GM12875 (cell line): ENCODE measurements around the gene SLMAP.

ENCODE experiments used
- H3K4me3 ChIP-seq: one replicate; pipeline ENCODE4 v1.5.1; 2011; ENCODE audit warnings: low read depth, low read length, control low read depth
- TF ChIP-seq, protein P1 (sequence below): IDR thresholded peaks from 2 replicates; pipeline ENCODE4 v1.5.1; 2011; ENCODE audit warnings: low read depth, mild to moderate bottlenecking, control low read depth, inconsistent platforms, low read length, moderate library complexity, borderline replicate concordance; ENCODE audit not compliant: insufficient read depth

SLMAP gene

DNA sequence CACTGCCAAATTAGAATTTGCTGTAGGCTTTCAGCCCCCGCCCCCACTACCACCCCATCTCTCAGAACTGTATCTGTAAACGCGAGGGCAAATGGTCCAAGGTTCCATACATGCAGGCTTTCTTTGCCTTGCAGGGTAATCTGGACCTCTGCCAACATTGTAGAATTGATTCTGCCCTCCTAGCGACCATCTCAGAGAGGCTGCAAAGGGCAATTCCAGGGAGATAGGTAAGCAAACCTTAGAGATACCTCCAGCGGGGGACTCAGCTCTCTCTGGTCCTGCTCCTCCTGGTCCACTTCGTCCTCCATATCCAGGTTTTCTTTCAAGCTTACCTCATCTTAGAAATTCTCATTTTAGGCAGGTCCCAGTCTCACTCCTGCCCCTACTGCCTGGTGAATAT lies 64.4 kb downstream of the SLMAP start:
- TF ChIP-seq, protein P1, sequence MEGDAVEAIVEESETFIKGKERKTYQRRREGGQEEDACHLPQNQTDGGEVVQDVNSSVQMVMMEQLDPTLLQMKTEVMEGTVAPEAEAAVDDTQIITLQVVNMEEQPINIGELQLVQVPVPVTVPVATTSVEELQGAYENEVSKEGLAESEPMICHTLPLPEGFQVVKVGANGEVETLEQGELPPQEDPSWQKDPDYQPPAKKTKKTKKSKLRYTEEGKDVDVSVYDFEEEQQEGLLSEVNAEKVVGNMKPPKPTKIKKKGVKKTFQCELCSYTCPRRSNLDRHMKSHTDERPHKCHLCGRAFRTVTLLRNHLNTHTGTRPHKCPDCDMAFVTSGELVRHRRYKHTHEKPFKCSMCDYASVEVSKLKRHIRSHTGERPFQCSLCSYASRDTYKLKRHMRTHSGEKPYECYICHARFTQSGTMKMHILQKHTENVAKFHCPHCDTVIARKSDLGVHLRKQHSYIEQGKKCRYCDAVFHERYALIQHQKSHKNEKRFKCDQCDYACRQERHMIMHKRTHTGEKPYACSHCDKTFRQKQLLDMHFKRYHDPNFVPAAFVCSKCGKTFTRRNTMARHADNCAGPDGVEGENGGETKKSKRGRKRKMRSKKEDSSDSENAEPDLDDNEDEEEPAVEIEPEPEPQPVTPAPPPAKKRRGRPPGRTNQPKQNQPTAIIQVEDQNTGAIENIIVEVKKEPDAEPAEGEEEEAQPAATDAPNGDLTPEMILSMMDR: no peak
- no peak overlapping the region for H3K4me3 ChIP-seq

DNA sequence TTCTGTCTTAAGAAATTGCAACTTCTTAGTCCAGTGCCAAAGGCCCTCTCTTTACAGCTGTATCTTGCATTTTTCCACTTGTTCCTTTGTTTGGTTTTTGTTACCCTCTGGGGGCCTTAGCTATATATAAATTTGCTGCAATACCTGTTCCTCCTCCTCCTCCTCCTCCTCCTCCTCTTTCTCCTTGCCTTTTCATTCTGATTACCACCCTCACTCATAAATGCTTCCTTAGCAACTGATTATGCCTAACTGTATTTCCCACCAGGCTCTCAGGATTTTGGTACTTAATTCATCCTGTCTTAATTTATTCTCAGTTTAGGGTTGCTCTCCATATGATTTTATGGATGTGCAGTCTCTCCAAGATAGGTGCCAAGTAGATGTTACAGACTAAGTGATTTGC lies 65.7 kb downstream of the SLMAP start:
- TF ChIP-seq, protein P1: no peak
- no peak overlapping the region for H3K4me3 ChIP-seq

DNA sequence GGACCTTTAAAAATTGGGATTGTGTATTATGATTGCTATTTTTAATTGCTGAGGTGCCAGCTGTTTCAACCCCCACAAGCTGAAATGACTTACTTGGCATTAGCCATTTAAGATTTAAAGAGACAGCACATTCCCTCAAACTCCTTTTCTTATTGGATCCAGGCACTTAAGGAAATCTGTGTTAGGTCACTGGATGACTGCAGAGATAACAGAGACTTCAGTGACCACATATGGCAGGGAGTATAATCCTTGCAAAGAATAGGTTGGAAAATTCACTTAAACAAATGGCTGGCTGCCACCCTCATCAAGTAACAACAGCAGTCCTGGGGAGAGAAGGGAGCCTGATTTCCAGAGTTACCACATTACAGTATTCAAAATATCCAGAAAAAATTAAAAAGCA lies 66.6 kb downstream of the SLMAP start:
- TF ChIP-seq, protein P1: no peak
- H3K4me3 ChIP-seq: no peak overlapping the region

DNA sequence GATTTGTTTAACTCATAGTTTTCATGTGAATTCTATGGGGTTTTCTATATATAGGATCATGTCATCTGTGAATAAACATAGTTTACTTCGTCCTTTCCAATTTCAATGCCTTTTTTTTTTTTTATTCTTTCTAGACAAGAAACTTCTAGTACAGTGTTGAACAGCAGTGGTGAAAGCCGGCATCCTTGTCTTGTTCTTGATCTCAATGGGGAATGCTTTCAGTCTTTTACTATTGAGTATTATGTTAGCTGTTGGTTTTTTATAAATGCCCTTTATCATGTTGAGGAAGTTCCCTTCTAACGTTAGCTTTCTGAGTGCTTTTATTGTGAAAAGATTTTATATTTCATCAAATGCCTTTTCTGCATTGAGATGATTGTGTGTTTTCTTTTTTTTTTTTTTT lies 69.0 kb downstream of the SLMAP start:
- no peak overlapping the region for H3K4me3 ChIP-seq

DNA sequence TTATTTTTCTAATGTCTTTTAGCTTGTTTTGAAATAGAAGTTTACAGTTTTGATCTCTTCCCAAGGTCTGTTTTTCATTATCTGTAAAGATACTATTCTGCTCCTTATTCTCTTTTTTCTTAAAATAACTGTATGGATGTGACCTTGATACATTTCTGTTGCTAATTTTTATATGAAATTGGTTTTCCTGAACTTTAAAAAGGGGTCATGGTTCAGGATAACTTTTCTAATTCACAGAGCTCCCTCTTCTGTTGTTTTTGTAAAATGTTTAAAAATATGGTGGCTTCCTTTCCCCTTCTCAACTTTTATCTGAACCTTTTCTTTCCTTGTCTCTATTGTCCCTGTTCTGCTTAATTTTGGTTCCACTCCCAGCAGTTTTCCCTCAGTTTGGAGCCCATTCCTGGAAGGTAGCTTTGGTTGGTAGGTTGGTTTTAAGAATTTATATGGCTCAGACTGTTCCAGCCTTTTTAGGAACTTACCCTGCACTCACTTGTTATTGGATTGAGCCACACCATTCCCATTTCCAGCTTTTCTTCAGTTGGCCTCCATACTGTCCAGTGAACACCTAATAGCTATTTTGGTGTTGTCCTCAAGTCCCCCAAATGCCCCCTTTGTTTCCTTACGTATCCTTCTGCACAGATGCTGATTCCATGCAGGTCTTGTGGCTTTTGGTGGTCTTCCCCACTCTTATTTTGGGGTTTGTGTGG lies 70.3 kb downstream of the SLMAP start:
- TF ChIP-seq, protein P1: no peak
- no peak overlapping the region for H3K4me3 ChIP-seq

More for the DNA sequence above, 69.0 kb downstream of the SLMAP start:
- TF ChIP-seq, protein P1: no peak

DNA sequence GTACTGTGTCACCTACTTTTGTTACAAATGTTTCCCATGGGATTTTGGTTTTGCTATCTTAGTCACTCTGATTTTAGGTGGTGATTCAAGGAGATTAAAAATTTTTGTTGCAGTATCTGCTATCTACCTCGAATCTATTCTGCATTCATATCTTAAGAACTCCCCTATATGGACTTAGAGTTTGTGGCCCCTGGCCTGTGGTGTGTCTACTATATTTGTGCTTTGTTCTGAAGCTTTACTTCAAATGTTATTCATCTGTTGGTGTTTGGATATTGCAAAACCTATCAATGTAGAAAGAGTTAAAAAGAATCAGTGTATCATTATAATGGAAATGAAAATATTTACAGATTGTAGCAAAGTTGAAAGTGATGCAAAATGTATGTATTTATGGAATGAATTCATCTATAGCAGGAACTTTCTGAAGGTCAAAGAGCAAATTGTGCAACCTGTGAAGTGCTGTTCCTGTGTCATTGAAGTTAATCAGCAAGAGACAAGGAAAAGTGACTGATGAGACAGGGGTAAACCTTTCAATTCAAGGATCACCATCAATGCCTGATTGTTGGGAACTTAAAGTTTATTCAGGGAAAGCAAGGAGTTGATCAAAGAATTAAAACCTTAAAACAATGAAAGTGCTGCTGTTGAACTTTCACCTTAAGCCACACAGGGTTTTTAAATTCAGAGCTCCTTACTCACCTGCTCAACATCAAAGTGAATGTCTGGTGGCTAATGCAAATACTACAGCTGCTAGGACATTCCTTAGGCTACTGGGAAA lies 71.0 kb downstream of the SLMAP start:
- TF ChIP-seq, protein P1: no peak
- H3K4me3 ChIP-seq: no peak overlapping the region

DNA sequence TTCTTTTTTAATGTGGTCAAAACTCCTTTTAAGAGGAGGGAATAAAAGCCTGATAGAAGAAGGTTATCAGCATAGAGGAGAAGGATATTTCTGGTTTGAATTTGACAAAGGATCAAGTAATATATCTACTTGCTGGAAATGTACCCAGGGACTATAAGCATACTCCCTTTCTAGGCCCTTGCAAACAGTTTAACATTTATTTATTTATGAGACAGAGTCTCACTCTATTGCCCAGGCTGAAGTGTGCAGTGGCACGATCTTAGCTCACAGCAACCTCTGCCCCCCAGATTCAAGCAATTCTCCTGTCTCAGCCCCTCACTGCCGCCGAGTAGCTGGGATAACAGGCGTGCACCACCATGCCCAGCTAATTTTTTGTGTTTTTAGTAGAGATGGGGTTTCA lies 71.6 kb downstream of the SLMAP start:
- H3K4me3 ChIP-seq: no peak overlapping the region
- TF ChIP-seq, protein P1: no peak
